Dermis microvascular lymphatic vessel endothelial cell (primary cell): ENCODE measurements around the gene CHST8. TPM values are rescaled to one million over a fixed set of nuclear protein-coding genes. Genes with fewer than 3 reads are reported as not detected.

Source experiments
- DNase-seq, 2 donors: peaks; one replicate each; pipeline versions ENCODE4 v3.0.0 to v3.0.0-alpha.2; 2010; ENCODE audit warnings: low read depth in 2 of 2
- total RNA-seq: library from RNA; depleted of rRNA; stranded (reverse); fragments of >200 nt; gene quantifications from 2 replicates; pipeline ENCODE4 v1.2.1, GENCODE V29; 2014

The CHST8 gene
- total RNA-seq, 1 donor from 2014 or later = under 0.01 TPM

DNA sequence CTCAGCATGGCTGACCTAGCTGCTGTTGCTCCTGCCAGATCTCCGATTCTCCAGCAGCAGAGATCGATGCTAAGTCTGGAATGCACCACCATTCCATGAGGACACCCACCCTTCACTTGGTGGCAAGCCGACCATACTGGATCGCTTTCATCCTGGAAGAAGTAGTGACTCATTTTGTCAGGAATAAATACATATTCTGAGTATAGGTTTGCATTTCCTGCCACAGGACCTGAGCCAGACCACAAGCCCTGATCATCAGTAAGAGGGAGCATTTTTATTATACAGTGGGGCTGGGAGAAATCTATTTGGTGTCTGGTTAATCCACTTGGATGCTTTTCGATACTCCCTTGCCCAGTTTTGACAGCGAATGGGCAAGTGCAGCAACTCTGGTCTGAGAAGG, 164.0 kb downstream of the CHST8 start:
- DNase-seq = peak in 1 of 2 donors; percentile 28

DNA sequence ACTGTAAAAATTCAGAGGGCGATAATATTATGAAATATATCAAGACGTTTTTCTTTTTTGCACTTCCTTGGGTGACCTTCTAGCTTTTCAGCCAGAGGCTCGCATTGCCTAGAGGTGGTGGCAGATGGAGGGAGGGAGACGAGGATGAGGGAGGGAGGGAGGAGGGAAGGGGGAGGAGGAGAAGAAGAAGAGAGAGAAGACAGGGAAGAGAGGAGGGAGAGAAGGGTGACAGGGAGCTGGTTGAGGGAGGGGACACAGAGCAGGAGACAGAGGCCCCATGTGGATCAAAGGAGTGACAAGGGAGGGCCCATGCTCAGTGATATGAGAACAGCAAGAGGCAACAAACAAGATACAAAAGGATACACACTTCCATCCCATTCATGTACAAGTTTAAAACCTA, 166.9 kb downstream of the CHST8 start:
- no peak for DNase-seq

DNA sequence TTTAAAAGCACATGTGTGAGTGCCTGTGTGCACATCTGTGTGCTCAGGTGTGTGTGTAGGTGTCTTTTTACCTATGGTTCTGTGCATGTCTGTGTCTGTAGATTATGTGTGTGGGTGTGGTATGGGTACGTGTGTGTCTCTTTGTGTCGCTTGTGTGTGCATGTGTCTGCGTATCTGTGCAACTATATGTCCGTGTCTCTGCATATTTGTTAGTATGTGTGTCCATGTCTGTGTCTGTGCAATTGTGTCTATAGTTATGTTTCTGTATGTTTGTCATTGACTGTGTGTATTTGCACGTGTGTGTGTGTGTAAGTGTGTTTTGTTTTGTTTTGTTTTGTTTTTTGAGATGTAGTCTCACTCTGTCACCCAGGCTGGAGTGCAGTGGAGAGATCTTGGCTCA, 167.6 kb downstream of the CHST8 start:
- no peak for DNase-seq

DNA sequence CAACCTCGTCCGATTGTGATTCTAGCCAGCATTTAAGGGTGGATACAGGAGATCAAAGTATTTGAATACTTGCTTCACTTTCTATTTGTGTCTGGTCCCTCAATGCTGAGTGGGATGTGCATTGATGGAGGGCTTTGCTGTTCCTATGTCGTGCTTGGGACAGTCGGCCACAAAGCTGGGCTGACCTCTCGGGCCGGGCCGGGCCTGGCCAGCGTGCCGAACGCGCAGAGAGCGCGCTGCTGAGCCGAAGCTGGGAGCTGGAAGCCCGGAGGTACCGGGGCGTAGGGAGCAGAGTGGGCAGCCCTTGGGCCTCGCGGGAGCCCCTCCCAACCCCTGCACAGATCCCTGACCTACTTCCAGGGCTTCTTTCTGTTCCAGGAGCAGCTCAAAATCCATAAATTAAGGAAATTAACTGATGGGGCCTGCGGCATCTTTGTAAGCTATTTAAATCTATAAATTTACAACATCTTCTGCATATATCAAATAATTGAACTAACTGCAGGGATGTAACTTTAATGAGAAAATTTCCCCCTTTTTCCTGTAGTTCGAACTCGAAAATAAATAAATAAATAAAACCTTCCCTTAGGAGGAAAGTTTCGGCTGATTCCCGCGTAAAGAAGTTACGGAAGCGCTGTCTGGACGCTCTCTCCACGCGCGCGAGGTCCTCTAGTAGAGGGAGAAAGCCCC, 173.1 kb downstream of the CHST8 start:
- DNase-seq = no peak

DNA sequence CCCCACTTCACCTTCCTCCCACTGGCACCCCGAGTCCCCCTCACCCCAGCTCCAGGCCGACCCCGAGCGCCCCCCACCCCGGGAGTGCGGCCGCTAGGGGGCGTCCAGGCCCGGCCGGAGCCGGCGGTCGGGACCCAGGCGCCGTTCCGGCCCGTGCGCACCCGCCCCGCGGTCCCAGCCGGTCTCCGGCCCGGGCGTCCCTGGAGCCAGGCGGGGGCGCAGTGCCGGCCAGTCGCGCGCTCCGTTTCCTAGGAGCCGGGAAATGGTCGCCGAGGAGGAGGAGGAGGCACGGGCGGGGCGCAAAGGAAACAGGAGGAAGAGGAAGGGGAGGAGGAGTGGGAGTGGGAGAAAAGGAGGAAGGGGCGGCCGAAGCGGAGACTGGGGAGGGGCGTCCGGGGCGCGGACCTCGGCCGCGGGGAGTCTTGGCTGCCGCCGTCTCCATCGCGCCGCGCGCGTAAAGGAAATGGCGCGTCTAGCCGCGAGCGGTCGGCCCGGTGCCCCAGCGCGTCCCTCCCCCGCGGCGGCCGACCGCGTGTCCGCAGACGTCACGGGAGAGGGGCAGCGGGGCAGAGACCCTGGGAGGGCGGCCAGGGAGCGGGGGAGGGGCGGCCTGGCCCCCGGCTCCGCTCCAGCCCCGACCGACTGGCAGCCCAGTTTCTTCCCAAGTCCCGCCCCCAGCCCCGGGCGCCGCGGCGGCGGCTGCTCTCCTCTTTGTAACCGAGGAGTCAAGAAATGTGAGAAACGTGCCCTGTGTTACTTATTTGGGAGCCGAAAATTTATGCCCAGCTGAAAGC, 173.8 kb downstream of the CHST8 start:
- peak; percentile 53 to 91 for DNase-seq

DNA sequence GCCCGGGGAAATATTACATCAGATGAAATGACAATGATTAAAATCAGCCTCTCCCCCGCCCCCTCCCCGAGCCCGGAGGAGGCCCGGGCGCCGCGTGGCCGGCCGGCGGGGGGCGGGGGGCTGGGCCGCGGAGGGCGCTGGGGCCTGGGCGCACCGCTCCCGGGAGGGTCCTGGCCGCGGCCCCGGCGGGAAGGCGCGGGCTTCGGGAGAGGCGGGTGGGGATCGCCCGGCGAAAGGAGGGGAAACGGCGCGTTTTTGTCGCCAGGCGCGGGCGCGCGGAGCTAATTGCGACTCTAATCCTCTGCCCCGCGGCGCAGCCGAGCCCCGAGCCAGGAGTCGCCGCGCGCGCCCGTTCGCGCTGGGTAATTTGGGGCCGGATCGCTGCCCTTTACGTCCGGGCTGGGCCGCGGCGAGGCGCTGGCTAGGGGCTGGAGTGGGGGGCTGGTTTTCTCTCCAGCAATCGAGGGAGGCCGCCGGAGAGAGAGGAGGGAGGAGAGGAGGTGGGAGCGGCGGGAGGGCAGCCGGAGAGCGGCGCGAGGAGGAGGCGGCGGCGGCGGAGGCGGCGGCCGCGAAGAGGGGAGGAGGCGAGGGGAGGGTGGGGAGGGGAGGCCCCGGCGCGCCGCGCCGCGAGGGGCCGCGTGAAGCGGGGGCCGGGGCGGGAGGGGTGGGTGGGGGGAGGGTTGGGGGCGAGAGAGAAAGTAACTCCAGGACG, 174.6 kb downstream of the CHST8 start, which contains the start of gene KCTD15:
Gene KCTD15 (plus strand): TSS at position 707 of the 712 bp plus-strand sequence. CDS start 3,585 bp downstream, outside the sequence.
- DNase-seq = peak in 1 of 2 donors; percentile 55

DNA sequence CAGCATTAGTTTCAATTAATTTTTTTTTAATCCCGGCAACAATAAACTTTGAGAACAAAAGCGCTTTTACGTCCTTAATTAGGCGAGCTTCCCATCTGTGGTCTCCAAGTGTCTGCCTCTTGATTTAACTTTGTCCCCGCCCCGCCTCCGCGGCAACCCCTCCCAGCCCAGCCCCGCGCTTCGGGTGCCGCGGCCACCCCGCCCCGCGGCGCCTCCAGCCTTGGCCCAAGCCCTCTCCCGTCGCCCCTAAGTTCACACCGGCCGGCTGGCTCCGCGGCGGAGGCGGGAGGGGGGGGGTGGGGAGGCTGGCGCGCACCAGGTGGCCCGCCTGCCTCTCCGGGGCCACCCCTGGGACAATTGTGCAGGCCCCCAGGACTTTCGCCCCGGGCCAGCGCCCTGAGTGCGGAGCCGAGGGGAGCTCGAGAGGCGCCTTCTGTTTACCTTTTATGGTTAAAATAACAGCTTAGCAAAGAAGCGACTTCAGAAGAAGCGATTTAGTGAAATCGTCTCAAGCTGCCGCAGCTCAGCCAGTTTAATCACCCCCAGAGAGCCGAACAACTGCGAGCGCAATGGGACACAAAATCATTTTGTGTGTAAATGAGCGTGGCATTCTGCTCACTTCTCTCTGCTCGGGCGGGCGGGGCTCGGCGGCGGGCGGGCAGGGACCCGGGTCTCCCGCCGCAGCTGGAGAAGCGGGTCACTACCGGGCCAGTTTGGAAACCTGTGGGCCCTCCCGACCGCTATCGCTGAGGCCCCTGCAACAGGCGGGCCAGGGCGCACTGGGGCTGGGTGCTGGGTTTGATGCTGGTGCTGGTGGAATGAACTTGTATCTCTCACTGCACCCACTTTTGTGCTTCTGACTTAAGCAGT, 176.3 kb downstream of the CHST8 start:
- peak in 1 of 2 donors; percentile 46 for DNase-seq

DNA sequence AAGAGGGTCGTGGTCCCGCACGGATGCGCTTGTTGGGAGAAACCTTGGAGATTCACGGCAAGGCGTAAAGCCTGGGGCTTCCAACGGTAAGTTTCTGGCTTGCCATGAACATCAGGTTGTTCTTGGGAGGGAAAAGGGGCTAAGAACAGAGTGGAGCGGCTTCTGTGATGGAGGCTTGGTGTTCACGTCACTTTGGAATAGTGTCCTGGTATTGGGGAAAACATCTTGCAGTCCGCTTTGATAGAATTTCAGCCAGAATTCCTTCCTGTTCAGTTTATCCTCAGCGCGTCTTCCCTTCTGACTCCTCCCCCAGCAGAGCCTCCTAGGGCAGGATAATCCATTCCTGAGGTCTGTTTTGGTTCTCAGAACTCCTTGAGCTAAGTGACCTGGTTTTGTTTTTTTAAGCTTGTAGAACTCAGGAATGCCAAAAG, 176.9 kb downstream of the CHST8 start:
- no peak for DNase-seq

DNA sequence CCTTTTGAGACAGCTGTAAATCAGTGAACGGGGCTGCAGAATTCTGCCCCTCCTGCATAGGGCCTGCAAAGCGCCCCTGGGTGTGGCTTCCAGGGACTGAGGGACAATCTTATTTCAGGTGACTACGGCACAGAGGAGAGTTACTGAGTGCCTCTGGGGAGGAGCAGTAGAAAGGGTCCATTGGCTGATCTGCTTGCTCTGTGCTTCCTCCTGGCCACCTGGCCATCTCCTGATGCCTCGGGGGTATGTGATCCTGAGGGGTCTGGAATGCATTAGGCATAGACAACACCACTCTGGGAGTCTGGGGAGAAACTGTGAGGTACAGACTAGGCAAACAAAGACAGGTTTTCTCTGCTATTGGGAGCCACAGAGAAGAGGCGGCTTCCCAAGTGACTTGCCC, 177.7 kb downstream of the CHST8 start:
- DNase-seq = no peak

DNA sequence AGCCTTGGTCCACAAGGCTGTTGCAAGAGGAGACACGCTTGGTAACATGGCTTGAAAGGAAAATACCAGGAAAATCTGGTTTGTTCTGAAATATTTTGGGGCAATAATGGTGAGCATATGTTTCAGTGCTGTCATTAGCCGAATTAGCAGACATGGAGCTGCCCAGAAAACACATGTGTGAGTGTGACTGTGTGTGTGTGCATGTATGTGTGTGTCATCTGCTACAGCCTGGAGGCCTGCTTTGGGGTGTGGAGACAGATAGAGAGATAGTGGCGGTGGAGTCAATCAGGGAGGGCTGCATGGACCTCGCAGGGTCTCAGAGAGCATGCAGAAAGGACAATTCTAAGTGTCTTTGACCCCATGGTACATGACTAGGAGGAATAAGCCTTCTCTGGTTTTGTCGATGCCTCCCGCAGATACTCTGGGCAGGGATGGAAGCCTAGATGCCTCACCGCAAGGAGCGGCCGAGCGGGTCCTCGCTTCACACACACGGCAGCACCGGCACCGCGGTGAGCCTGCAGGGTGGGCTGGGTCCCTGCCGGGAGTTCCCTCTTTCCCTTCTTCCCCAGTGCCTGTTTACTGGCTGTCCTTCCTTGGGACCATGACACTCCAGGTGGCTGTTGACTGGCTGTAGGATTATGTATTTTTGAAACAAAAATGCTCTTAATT, 178.4 kb downstream of the CHST8 start:
- DNase-seq = no peak

DNA sequence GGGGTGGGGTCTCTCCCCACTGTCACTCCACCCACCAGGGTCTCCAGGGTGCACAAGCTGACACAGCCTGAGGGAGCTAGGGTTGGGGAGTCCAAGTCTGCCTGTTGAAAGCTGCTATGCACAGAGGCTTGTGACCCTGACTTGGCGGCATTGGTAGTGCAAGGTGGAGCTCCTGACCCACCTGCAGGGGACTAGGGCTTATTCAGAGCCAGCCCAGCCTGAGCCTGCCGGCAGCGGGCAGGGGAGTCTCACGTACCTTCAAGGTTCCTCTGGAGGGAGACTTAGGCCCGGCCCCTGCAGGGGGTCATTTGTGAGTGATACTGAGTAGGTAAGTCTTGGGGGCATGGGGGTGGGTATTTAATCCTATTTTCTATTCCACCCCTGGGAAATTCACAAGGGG, 179.7 kb downstream of the CHST8 start:
- DNase-seq = no peak

DNA sequence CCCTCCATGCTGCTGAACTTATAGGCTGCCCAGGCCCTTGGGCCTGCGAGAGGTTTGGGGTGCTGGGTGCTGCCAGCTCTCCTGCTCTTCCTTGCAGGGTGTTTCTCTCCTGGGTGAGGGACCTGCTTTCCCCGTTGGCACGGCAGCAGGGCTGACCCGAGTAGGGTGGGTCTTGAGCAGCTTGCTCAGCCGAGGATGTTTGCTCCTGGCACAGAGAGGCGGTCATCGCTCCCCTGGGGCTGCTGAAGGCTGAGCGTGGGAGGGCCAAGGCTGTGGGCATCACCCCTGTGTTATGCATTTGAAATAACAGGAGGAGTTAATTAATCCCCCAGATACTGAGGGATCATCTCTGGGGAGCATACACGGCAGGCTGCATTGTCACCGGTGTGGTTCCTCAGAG, 180.2 kb downstream of the CHST8 start:
- DNase-seq = no peak

DNA sequence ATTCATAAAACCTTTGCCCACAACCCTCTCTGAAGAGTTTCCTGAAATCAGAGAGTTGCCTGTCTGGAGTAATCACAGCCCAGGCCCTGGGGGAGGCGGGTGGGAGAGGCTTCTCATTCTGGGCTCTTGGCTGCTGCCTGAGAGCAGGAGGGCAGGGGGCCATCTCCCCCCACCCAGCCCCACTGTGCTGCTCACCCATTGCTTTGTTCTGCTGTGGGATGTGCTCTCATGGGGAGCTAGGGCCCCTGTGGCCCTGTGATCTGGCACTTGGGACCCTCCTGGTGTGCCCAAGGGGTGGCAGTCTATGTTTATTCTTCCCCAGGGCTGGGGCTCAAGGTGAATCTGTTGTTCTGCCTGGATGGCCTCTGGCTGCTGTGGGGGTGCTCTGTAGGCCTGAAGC, 181.0 kb downstream of the CHST8 start:
- DNase-seq = no peak

DNA sequence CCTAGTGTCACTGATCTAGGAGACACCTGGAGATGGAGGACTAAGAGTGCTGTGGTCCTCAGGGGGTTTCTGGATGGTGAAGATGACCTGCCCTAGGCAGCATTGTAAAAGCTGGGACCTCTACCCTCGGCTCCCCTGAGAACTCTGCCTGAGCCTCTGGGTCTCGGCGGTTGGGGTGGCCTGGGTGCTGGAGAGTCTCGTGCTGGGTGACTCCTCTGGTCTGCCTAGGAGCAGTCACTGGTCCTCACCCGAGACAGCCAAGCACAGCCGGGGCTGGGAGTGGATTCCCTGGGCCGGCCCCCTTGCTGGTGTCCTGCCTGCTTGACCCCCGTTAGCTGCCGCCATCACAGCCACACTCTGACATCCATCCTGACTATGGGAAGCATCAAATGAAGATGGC, 181.6 kb downstream of the CHST8 start:
- DNase-seq = no peak

DNA sequence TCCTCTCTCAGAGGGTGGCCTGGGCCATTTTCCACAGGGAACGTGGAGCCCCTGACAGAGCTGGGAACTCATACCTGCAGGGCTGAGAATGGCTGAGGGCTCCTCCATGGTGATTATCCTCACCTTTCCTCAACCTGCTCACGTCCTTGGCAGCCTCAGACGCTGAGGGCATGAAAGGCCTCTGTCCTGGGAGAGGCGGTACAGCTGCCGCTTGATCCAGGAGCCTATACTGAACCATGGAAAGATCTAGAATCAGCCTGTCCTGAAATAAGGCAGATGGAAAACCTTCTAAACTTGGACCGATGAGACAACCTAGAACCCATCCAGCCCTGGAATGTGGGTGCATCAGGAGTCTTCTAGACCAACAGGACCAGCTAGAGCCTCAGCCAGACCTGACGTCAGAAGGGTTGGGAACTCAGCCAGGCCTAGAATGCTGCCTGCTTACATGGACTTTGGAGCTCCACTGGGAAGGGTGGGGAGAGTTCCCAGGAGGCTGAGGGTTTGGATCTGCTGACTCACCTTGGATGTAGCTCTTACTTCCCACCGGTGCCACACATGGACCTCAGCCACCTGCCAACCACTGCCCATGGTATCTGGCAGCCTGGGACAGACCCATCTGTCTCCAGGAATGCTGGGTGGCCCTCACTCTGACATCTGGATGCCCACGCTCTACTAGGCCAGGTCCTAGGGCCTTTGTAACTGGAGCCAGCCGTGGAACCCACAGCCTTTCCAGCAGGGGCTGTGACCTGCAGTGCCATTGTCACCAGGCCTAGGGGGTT, 182.5 kb downstream of the CHST8 start:
- no peak for DNase-seq

DNA sequence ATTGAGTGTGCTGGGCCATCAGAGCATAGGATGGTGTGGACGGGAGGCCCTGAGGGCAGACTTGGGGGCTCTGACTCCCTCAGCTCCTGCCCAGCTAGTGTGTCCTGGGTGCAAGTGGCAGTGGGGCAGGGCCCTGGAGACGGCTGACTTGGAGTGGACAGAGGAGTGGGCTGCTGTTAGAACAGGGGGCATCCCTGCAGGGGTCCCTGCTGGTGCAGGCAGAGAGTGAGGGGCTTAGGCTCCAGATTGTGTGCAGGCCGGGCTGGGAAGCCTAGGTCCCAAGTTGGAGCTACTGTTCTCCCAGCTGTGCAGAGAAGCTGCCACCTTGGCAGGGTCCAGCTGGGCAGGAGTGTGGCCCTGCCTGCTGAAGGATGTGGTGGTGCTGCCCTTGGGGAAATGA, 183.6 kb downstream of the CHST8 start:
- DNase-seq = no peak

DNA sequence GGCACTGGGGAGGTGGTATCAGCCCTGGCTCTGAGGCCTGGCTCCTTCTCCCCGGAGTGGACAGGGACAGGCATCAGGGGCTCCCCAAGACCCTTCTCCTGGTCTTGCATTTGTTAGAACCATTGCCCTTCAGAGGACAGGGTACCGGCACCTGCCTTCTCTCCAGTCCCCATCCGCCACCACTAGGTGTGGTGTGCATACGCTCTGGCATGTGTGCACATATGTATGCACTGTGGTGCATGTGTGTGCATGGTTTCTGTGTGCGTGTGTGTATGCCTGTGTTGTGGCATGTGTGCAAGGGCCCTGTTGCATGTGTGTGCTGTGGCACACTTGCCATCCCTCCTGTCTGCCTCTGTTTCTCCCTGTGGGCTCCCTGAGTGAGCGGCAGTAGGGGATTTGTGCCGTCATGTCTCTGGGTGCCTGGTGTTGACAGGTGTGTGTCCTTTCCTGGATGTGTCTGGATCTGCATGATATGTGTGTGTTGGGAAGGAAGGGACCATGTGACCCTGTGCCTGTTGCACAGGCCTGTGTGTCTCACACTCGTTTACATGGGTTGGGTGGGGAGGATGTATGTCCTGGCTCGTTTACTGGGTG, 184.2 kb downstream of the CHST8 start:
- no peak for DNase-seq

DNA sequence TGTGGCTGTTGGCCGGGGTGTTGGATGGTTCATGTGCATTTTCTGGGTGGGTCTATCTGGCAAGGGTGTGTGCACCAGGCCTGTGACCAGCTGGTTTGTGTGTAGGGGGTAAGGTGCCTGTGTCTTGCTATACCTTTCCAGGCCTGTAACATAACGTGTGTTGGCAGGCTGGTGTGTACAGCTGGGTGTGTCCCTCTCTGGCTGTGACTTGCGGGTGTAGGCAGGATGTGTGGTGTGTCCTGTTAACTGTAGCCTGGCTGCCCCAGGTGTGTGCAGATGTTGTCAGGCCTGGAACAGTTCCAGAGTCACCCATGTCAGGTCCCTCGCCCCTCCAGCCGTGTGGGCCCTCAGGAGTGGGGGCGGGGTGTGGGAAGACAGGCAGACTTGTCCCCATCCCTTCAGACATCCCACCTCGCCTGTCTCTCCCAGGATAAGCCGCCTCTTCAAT, 184.7 kb downstream of the CHST8 start:
- DNase-seq = no peak

DNA sequence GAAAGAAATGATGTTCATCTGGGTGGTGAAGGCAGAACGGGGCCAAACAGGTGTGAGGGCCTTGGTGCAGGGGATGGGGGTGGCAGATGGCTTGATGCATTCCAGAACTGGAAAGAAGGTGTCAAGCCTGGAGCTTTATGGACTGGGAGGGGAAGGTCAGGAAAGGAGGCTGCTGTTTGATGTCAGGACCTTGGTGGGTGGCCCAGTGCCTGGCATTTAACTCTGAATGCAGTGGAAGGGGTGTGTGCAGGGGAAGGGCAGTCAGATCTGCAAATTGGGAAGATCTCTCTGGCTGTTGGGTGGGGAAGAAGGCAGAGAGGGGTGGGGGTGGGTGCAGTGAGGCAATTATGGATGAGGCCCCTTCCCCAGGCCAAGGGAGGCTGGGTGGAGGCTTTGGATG, 186.6 kb downstream of the CHST8 start:
- DNase-seq = no peak
